Testis (tissue), 3 donors: Measurements from ENCODE around the gene ALG13. TPM values are rescaled to one million over a fixed set of nuclear protein-coding genes. Genes with fewer than 3 reads are reported as not detected.

Experiments used
- DNase-seq: peaks from one replicate; pipeline ENCODE4 v3.0.0-alpha.2; 2019
- H3K27ac ChIP-seq, 2 donors: fragments of 200-600 bp; sonication (generic); one replicate each; pipeline ENCODE4 v1.5.1; 2019
- H3K27me3 ChIP-seq: fragments of 200-600 bp; sonication (generic); one replicate; pipeline ENCODE4 v1.5.1; 2019
- H3K36me3 ChIP-seq: fragments of 200-600 bp; sonication (generic); one replicate; pipeline ENCODE4 v1.5.1; 2017; ENCODE audit warnings: low read depth; ENCODE audit errors: missing control alignments
- H3K4me1 ChIP-seq: fragments of 200-600 bp; sonication (generic); one replicate; pipeline ENCODE4 v1.5.1; 2019
- H3K4me3 ChIP-seq, 2 donors: fragments of 200-600 bp; sonication (generic); one replicate each; pipeline ENCODE4 v1.5.1; 2017 to 2019
- H3K9me3 ChIP-seq: fragments of 200-600 bp; sonication (generic); one replicate; pipeline ENCODE4 v1.5.1; 2017
- CTCF ChIP-seq, 3 experiments: fragments of 450-650 bp in 2 of 3; fragments of 200-600 bp in 1 of 3; sonication (generic) in 1 of 3; IDR thresholded peaks; one replicate each; pipeline ENCODE4 v1.5.1; 2016 to 2019; ENCODE audit warnings: antibody characterized with exemption in 3 of 3, mild to moderate bottlenecking in 2 of 3, moderate library complexity in 1 of 3
- POLR2A ChIP-seq: fragments of 450-650 bp; IDR thresholded peaks from one replicate; pipeline ENCODE4 v1.6.1; 2017; ENCODE audit warnings: antibody characterized with exemption, mild to moderate bottlenecking, moderate library complexity
- WGBS, 2 donors: methylation state at CpG; one replicate each; pipeline ENCODE4 v1.1.5; 2018; 5-methylcytosine and 5-hydroxymethylcytosine counted together
- intact Hi-C: fragments of 100-400 bp; cut with DNase I; formaldehyde crosslinking; loops from one replicate; pipeline ENCODE4 v1.15.1; 2023; ENCODE audit warnings: low total_unique reads
- polyA plus RNA-seq: library from polyadenylated mRNA; stranded (reverse); fragments of 350-450 nt; fragmentation: Illumina TruSeq; extraction: RNeasy Lipid Tissue Mini Kit (QIAGEN cat#74804); gene quantifications from one replicate; pipeline ENCODE4 v1.2.3, GENCODE V29; 2014; ENCODE audit warnings: low read depth, low replicate concordance; ENCODE audit not compliant: insufficient read depth
- total RNA-seq, 2 donors: library from RNA; depleted of rRNA; stranded (reverse); fragments of >200 nt; gene quantifications; one replicate each; pipeline ENCODE4 v1.2.3, GENCODE V29; 2016

ALG13 gene
- total and polyA plus RNA-seq, 3 donors from 2014 or later: 43.9 to 164 (median 163) TPM

GRCh38 chrX:111661241-111661640 is 19.7 kb upstream of the ALG13 start:
- Histone ChIP-seq H3K27me3 (no peaks in the 10 kb centered on the region), H3K4me1 (no peaks in the 10 kb centered on the region), H3K36me3 (no peaks in the 10 kb centered on the region), H3K9me3 (no peaks in the 10 kb centered on the region), H3K27ac (no peak overlapping the region), H3K4me3 (no peak overlapping the region)
- TF ChIP-seq CTCF (IDR thresholded peaks at IDR 0.05) (no peak), POLR2A (no peak)
- DNase-seq: no peak
- intact Hi-C loops: no loop called here
- 100% methylated on average over 1 of the region's 1 CpG for WGBS, 2 donors

GRCh38 chrX:111662292-111662691 is 18.7 kb upstream of the ALG13 start:
- Histone ChIP-seq H3K27ac (no peak overlapping the region), H3K4me1 (no peaks in the 10 kb centered on the region), H3K36me3 (no peaks in the 10 kb centered on the region), H3K27me3 (no peaks in the 10 kb centered on the region), H3K4me3 (no peak overlapping the region), H3K9me3 (no peaks in the 10 kb centered on the region)
- TF ChIP-seq CTCF (IDR thresholded peaks at IDR 0.05): no peak
- no peak for TF ChIP-seq POLR2A
- 86 to 88% methylated on average over 3 of the region's 3 CpGs for WGBS, 2 donors
- intact Hi-C loops: no loop called here
- no peak for DNase-seq

GRCh38 chrX:111671668-111672067 is 9.3 kb upstream of the ALG13 start:
- Histone ChIP-seq H3K4me3 (no peak overlapping the region), H3K27me3 (no peaks in the 10 kb centered on the region), H3K27ac (no peak overlapping the region), H3K36me3 (no peaks in the 10 kb centered on the region), H3K9me3 (no peaks in the 10 kb centered on the region), H3K4me1 (no peaks in the 10 kb centered on the region)
- DNase-seq: no peak
- intact Hi-C loops: no loop called here
- TF ChIP-seq POLR2A: no peak
- TF ChIP-seq CTCF (IDR thresholded peaks at IDR 0.05): no peak
- WGBS, 2 donors: 64 to 66% methylated on average over 5 to 7 of the region's 7 CpGs

GRCh38 chrX:111687305-111687704 is 6.3 kb downstream of the ALG13 start:
- no peak overlapping the region for H3K4me3 ChIP-seq
- no peaks in the 10 kb centered on the region for H3K9me3 ChIP-seq
- no peaks in the 10 kb centered on the region for H3K36me3 ChIP-seq
- H3K4me1 ChIP-seq: no peaks in the 10 kb centered on the region
- DNase-seq: no peak
- WGBS, 2 donors: 97 to 100% methylated on average over 2 of the region's 2 CpGs
- no peak for TF ChIP-seq CTCF (IDR thresholded peaks at IDR 0.05)
- no peak overlapping the region for H3K27ac ChIP-seq
- intact Hi-C loops: no loop called here
- H3K27me3 ChIP-seq: no peaks in the 10 kb centered on the region

GRCh38 chrX:111695297-111695880 is 14.4 kb downstream of the ALG13 start:
- Histone ChIP-seq H3K4me3 (no peak overlapping the region), H3K27ac (no peak overlapping the region), H3K4me1 (no peaks in the 10 kb centered on the region), H3K9me3 (no peaks in the 10 kb centered on the region), H3K36me3 (no peaks in the 10 kb centered on the region), H3K27me3 (no peaks in the 10 kb centered on the region)
- TF ChIP-seq POLR2A: no peak
- TF ChIP-seq CTCF (IDR thresholded peaks at IDR 0.05): no peak
- intact Hi-C loops: no loop called here
- DNase-seq: no peak
- WGBS, 2 donors: 83 to 90% methylated on average over 2 to 7 of the region's 7 CpGs
